KBM-7 (cell line): ENCODE data around the gene RMRP.

ENCODE experiments used
- DNase-seq: peaks from one replicate; pipeline ENCODE4 v3.0.0-alpha.2; 2015
- in situ Hi-C: fragments of 300-500 bp; cut with MboI; formaldehyde crosslinking; loops from 2 replicates; pipeline ENCODE4 v1.14.3; 2020; ENCODE audit warnings: low sequenced_read_pairs, low pct_unique_long_range_greater_than_20kb, mixed read lengths

Gene RMRP

DNA sequence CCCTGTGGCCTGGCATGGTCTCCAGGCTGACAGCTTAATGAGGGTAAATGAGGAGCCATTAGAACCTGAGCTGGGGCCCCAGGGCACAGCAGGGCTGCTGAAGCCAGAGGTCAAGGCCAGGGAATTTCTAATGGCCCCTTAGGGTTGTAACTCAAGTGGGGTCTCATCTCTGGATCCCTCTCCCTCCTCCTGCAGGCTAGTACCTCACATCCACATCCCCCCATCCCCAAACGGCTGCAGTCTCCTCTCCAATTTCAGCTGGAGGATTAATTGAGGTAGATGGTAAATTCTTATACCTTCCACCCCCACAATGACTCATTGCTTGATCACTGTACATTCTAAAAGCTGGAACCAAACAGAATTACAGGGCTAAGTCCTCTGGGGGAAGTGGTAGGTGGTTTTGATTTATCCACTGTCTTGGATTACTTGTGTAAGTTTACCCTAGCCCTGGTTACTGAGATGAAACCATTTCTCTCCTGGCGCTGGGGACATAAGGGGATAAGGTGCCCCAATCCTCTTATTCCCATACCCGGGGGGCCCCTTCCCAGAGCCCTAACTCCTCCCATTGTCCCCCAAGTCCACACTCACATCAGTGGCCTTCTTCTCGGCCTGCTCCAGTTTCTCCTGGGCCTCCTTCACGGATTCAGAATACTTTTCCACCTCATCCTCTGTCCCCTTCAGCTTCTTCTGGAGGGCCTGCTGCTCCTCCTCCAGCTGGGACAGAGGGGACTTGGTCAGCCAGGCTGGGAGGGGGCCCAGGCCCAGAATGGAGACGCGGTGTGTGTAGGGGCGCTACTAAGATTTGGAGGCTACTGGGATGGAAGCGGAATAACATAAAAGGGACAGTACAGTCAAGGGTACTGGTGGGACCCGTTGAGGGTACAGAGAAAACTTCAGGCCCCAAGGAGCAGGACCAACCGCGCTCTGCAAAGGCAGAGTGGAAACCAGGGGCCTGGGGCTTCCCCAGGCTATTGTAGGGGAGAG lies 31.0 kb upstream of the RMRP start:
- in situ Hi-C loops, result no loop called here
- DNase-seq, result no peak

DNA sequence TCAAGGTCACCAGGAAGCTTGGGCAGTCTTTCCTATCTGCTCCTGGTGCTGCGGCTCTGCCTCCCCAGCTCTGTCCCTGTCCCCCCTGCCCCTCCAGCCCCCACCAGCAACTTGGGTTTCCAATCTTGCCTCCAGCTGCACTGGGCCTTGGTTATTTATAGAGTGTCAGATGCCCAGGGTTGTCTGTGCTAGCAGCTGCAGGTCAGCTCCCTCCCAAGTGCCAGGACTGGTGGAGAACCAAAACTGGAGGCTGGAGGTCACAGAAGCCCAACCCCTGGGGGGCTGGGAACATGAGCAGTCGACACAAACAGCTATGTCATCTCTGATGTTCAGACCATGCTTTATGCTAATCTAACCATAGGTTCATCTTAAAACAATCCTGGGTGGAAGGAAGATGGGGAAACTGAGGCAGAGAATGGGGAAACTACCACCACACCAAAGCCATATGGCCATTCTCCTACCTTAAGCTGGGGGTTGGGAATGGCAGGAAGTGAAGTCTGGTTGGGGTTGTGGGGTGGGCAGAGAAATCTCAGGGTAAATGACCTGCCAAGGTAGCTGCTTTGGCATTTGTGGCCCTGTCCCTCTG lies 30.2 kb upstream of the RMRP start:
- no peak for DNase-seq
- in situ Hi-C loops, result no loop called here

DNA sequence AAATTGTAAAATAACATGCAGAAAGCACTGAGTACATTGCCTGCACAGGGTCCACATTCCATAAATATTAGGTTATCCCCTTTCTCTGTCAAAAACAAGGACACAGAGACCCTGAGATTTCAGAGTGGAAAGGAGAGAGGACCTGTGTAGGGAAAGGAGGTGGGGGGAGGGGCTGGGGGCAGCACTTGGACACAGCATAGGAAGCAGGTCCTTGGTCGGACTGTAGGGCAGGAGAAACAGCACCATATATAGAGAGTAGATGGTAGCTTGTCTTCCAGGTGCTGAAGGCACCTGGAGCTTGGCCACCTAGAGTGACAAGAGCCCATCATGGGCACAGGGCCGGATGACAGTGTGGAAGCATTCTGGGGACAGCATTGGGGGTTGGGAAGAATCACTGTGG lies 29.5 kb upstream of the RMRP start:
- no peak for DNase-seq
- in situ Hi-C loops, result no loop called here

DNA sequence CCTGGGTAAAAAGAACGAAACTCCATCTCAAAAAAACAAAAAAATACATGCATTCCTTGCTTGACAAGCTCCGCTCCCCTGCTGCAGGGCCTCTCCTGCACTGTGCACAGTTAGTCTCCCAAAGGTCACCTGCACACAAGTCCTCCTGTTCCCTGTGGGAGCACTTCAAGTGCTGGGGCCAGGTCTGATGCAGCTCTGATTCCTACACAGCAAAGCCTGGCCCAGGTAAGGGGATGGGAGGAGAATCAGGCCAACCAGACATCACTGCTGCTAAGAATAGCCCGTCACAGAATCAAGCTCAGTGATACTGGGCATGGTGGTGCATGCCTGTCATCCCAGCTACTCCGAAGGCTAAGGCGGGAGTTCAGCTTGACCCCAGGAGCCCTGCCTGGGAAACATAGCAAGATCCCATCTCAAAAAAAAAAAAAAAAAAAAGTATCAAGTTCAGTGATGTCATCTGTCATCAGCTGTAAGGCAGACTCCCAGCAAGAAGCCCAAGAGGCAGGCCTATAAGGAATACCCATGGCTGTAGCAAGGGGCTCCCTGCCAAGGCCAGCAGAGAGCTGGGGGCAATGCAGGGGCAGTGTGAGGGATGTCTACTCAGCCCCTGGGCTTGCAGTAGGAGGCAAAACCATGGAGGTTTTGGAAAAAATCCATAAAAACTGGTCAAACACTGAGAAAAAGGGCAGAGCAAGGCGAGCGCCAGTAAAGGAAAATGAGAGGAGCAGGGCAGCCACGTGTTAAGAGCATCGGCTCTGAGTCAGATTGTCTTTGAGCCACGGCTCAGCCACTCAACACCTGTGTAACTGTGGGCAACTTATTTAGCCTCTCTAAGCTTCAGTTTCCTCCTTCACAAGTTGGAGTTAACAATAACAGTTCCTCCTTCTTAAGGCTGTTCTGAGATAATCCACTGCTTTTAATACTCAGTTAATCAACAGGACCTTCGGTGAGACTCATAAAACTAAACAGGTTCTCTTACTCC lies 28.7 kb upstream of the RMRP start:
- no peak for DNase-seq
- in situ Hi-C loops, result no loop called here

DNA sequence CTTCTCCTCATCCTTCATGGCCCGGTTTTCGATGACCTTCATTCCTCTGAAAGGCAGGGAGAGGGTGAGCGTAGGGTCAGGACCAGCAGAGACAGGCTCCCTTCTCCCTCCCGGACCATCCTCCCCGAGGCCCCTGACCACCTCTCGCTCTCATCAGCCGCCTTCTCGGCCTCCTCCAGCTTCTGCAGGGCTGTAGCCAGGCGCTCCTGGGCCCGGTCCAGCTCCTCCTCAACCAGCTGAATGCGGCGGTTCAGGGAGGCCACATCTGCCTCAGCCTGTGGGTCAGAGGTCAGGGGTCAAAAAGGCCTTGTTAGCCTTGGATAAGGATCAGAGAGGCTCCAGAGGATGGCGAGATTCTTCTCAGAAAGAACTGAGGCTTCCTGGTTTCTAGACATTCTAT lies 27.7 kb upstream of the RMRP start:
- DNase-seq, result no peak
- in situ Hi-C loops, result no loop called here

DNA sequence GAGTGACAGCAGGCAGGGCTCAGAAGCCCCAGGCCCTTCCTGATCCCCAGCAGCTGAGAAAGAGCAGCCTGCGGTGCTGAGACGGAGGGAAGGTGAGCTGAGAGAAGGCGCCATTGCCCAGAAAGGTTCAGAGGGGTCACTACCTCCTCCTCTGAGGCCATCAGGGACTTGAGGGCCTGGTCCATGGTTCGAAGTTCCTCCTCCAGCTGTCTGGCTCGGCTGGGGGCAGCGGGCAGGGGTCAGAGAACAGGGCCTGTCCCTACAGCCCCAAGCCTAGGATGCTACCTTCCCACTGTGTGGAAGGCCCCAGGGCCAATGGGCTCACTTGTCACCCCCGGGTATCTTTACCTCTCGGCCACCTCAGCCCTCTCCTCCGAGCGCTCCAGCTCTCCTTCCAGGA lies 27.1 kb upstream of the RMRP start:
- in situ Hi-C loops, result no loop called here

DNA sequence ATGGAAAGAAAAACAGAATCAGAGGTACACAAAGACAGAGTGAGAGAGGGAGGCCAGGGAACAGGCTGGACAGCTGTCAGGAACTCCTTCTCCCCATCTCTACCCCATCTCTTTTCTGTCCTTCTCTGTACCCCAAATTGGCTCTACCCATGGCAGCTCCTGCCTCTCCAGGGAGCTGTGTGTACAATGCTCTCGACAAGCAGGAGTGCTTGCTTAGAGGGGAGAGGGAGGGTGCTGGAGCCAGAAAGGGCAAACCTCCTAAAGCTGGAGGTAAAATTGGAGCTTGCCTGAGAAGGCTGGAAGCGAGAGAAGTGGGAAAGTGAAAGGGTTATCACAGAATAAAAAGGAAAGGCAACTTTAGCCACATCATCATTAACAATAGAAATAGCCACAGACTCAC lies 25.5 kb upstream of the RMRP start:
- in situ Hi-C loops, result no loop called here

More for the DNA sequence above, 27.1 kb upstream of the RMRP start:
- no peak for DNase-seq

DNA sequence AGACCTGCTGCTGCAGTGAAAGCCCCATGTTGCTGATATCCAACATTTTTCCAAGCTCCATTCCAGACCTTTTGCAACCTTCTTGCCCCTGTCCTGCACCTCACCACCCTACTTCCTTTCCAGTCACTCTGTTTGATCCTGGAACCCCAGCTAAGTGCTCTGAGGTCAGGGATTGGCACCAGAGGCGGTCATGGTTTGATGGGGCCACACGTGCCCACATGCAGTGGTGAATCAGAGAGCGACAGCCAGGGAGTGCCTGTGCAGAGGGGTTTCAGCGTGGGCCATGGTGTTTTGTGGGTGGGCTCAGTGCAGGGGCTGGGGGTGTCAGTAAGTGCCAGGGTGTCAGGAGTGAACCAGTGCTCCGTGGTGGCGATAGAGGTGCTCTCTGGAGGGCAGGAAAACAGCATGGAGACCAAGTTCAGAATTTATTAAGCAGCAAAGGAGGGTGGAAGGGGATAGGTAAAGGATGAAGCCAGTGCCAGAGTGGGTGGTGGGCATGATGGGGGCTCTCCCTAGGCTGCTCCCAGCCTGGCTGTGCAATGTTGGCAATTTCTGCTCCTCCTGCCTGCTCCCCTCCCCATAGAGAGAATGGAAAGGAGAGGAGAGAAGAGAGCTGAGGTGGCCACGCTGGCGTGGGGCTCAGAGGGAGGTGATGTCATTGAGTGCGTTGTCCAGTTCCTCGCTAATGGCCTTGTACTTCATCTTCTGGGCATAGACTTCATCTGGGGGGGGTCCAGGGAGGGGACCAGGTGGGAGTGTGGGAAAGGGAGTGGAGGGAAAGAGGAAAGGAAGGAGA lies 24.9 kb upstream of the RMRP start:
- no peak for DNase-seq
- in situ Hi-C loops, result no loop called here

More for the DNA sequence above, 25.5 kb upstream of the RMRP start:
- no peak for DNase-seq

DNA sequence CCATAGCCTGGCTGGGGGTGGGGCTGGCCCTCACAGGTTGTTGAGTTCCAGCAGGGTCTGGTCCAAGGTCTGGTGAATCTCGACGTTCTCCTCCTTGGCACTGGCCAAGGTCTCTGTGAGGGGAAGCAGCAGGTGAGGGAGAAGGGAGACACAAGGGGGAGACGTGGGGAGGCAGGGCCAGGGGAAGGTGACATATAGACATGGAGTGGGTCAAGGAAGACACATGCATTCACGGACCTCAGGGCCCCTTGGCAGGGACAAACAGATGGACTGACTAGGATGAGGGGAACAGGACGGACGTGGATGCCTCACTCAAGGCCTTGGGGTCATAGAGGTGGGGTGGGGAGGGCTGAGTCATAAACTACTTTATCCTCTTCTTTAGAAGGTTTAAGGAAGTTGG lies 24.2 kb upstream of the RMRP start:
- DNase-seq, result no peak
- in situ Hi-C loops, result no loop called here

DNA sequence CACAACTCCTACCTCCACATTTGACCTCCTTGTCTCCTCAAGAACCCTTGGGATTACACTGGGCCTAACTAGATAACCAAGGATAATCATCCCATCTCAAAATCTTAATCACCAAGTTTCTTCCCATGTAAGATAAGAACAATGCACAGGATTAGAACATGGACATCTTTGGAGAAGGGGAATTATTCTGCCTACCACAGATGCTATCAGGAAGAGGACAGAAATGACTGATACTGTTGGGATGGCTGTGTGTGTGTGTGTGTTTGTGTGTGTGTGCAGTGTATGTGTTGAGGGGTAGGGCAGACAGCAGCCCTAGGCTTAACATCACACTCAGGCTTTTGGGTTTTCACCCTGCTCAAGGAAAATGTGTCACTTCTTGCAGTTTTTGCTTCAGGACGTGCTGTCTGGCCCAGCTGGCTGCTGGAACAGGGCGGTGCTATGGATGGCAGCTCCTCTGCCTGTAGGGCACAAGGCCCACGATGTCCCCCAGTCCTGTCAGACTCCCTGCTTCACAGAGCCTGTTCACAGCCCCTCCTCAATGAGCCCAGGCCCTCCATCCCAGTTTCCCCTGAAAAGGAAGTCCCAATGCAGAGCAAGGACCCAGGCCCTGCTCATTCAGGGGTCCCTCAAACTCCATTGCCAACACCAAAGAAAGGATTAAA lies 23.7 kb upstream of the RMRP start:
- in situ Hi-C loops, result no loop called here
- DNase-seq, result no peak

DNA sequence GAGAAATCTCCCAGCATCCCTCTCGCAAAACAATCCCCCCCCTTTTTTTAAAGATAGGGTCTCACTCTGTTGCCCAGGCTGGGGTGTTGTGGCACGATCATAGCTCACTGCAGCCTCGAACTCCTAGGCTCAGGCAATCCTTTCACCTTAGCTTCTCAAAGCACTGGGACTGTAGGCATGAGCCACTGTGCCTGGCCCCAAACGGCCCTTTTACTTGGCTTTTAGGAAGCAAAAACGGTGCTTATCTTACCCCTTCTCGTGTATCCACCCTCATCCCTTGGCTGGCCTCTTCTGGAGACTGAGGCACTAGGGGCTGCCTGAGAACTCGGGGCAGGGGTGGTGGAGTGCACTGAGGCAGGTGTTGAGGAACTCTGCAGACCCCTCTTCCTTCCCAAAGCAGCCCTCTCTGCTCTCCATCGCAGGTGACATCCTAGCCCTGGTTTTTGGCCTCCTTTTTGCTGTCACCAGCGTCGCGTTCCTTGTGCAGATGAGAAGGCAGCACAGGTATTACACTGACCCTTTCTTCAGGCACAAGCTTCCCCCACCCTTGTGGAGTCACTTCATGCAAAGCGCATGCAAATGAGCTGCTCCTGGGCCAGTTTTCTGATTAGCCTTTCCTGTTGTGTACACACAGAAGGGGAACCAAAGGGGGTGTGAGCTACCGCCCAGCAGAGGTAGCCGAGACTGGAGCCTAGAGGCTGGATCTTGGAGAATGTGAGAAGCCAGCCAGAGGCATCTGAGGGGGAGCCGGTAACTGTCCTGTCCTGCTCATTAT lies 22.7 kb upstream of the RMRP start:
- in situ Hi-C loops, result no loop called here
- DNase-seq, result no peak

DNA sequence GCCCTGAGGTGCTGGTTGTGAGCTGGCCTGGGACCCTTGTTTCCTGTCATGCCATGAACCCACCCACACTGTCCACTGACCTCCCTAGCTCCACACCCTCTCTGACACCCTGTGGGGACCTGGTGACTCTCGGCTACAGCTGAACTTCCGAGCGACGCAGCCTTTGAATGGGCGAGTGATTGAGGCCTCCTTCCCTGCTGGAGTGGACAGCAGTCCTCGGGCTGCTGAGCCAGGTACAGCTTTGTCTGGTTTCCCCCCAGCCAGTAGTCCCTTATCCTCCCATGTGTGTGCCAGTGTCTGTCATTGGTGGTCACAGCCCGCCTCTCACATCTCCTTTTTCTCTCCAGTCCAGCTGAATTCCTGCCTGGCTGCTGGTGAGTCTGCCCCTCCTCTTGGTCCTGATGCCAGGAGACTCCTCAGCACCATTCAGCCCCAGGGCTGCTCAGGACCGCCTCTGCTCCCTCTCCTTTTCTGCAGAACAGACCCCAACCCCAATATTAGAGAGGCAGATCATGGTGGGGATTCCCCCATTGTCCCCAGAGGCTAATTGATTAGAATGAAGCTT lies 22.0 kb upstream of the RMRP start:
- in situ Hi-C loops, result no loop called here
- DNase-seq, result no peak

DNA sequence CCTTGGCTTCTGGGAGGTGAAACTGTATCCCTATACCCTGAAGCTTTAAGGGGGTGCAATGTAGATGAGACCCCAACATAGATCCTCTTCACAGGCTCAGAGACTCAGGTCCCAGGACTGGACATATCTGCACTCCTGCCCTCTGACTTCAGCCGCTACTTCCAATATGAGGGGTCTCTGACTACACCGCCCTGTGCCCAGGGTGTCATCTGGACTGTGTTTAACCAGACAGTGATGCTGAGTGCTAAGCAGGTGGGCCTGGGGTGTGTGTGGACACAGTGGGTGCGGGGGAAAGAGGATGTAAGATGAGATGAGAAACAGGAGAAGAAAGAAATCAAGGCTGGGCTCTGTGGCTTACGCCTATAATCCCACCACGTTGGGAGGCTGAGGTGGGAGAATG lies 21.3 kb upstream of the RMRP start:
- in situ Hi-C loops, result no loop called here
- no peak for DNase-seq

DNA sequence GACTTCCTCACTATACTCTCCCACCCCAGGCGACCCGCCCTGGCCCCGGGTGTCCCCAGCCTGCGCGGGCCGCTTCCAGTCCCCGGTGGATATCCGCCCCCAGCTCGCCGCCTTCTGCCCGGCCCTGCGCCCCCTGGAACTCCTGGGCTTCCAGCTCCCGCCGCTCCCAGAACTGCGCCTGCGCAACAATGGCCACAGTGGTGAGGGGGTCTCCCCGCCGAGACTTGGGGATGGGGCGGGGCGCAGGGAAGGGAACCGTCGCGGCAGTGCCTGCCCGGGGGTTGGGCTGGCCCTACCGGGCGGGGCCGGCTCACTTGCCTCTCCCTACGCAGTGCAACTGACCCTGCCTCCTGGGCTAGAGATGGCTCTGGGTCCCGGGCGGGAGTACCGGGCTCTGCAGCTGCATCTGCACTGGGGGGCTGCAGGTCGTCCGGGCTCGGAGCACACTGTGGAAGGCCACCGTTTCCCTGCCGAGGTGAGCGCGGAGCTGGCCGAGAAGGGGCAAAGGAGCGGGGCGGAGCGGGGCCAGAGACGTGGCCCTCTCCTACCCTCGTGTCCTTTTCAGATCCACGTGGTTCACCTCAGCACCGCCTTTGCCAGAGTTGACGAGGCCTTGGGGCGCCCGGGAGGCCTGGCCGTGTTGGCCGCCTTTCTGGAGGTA lies 18.0 kb upstream of the RMRP start:
- no peak for DNase-seq
- in situ Hi-C loops, result no loop called here

DNA sequence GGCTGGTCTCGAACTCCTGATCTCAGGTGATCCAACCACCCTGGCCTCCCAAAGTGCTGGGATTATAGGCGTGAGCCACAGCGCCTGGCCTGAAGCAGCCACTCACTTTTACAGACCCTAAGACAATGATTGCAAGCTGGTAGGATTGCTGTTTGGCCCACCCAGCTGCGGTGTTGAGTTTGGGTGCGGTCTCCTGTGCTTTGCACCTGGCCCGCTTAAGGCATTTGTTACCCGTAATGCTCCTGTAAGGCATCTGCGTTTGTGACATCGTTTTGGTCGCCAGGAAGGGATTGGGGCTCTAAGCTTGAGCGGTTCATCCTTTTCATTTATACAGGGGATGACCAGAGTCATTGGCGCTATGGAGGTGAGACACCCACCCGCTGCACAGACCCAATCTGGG lies 17.4 kb upstream of the RMRP start:
- no peak for DNase-seq
- in situ Hi-C loops, result no loop called here

DNA sequence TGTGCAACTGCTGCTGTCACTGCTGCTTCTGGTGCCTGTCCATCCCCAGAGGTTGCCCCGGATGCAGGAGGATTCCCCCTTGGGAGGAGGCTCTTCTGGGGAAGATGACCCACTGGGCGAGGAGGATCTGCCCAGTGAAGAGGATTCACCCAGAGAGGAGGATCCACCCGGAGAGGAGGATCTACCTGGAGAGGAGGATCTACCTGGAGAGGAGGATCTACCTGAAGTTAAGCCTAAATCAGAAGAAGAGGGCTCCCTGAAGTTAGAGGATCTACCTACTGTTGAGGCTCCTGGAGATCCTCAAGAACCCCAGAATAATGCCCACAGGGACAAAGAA lies 16.2 kb upstream of the RMRP start:
- no peak for DNase-seq
- in situ Hi-C loops, result no loop called here
